Hematopoietic multipotent progenitor cell treated with erythropoietin and hydrocortisone succinate and interleukin-3 and kit ligand, for 8 days (in vitro differentiated cells): ENCODE results near the gene TMSB4X.
"Not testable (repeated sequence)": the region's sequence is repeated elsewhere in the genome, so short reads cannot be mapped to it uniquely, and the experiment has no call there.

Source experiments
- DNase-seq: peaks from one replicate; pipeline ENCODE4 v3.0.0-alpha.2; 2015

Gene TMSB4X

GRCh38 chrX:12997906-12998687, 23.2 kb downstream of the TMSB4X start:
- DNase-seq, result no peak

- DNase-seq, result no peak
Observed at GRCh38 chrX:12999422-12999821, 24.5 kb downstream of the TMSB4X start.

GRCh38 chrX:13000301-13000811, 25.4 kb downstream of the TMSB4X start:
- DNase-seq, result no peak

- no peak for DNase-seq
Observed at GRCh38 chrX:13001097-13001496, 26.2 kb downstream of the TMSB4X start.

- no peak for DNase-seq
Observed at GRCh38 chrX:13001961-13002671, 27.2 kb downstream of the TMSB4X start.

GRCh38 chrX:13005661-13006473, 31.0 kb downstream of the TMSB4X start:
- no peak for DNase-seq

- no peak for DNase-seq
Observed at GRCh38 chrX:13007519-13008188, 32.7 kb downstream of the TMSB4X start.

- no peak for DNase-seq
Observed at GRCh38 chrX:13008189-13008533, 33.3 kb downstream of the TMSB4X start.

GRCh38 chrX:13008851-13009250, 33.9 kb downstream of the TMSB4X start:
- DNase-seq, result no peak

GRCh38 chrX:13009273-13009672, 34.4 kb downstream of the TMSB4X start:
- no peak for DNase-seq

- DNase-seq, result no peak
Observed at GRCh38 chrX:13009844-13010243, 34.9 kb downstream of the TMSB4X start.

- no peak for DNase-seq
Observed at GRCh38 chrX:13010546-13010945, 35.6 kb downstream of the TMSB4X start.

GRCh38 chrX:13013363-13014110, 38.6 kb downstream of the TMSB4X start:
- peak; percentile 4 for DNase-seq

- DNase-seq, result no peak
Observed at GRCh38 chrX:13014111-13015096, 39.5 kb downstream of the TMSB4X start.

GRCh38 chrX:13015536-13016236, 40.8 kb downstream of the TMSB4X start:
- DNase-seq, result no peak

- not testable (repeated sequence) for DNase-seq
Observed at GRCh38 chrX:13016731-13017130, 41.8 kb downstream of the TMSB4X start.

GRCh38 chrX:13022926-13023325, 48.0 kb downstream of the TMSB4X start:
- DNase-seq, result no peak

- DNase-seq, result no peak
Observed at GRCh38 chrX:13023567-13023966, 48.7 kb downstream of the TMSB4X start.

- no peak for DNase-seq
Observed at GRCh38 chrX:13023979-13024378, 49.1 kb downstream of the TMSB4X start.

GRCh38 chrX:13024986-13025385, 50.1 kb downstream of the TMSB4X start:
- DNase-seq, result no peak
